PC-3 (cell line): Measurements from ENCODE around the gene SLC13A3.

Experiments
- CTCF ChIP-seq: fragments of 300-600 bp; sonication (generic); conservative IDR thresholded peaks from 2 replicates; pipeline ENCODE4 v1.5.1; 2017; ENCODE audit warnings: antibody characterized with exemption, low read depth, mild to moderate bottlenecking, low read length
- EZH2 ChIP-seq: fragments of 300-600 bp; sonication (generic); IDR thresholded peaks from one replicate; pipeline ENCODE4 v1.6.1; 2017; ENCODE audit warnings: antibody characterized with exemption, mild to moderate bottlenecking, low read length; ENCODE audit not compliant: unreplicated experiment
- EZH2phosphoT487 ChIP-seq: fragments of 300-600 bp; sonication (generic); IDR thresholded peaks from 2 replicates; pipeline ENCODE4 v1.6.1; 2018; ENCODE audit warnings: mild to moderate bottlenecking, antibody characterized with exemption, low read length, borderline replicate concordance

DNA sequence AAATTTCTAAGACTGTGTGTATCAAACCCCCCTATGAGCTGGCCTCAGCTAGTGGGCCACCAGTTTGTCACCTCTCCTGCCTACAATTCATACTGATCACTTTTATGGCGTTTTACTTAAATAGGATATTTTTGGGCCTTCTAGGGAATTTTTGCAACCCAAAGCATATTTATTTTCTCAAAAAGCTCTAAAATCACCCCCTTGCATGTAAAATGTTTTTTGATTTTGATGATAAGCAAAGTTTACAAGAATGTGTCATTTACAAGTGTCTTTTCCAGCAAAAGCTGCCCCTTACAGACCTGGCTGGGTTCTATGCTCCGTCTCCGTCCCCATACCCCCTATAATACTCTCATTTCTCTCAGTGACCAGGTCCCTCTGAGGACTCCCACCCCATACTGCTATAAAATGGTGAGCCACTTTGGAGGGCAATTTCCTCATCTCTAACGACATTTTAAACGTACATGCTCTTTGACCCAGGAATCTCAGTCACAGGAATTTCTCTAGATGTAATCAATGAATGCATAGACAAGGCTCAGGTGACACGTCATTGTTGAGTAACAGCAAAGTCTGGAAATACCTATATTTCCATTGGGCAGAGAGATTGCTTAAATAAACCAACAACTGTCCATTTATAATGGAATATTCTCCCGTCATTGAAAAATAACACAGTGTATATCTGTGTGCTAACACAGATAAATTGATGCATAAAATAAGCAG is 86.9 kb downstream of the SLC13A3 start:
- TF ChIP-seq CTCF (no peak), EZH2 (no peak), EZH2phosphoT487 (no peak)
